ENCODE measurements around the gene RNF213.
"Not testable (repeated sequence)": the region's sequence is repeated elsewhere in the genome, so short reads cannot be mapped to it uniquely, and the experiment has no call there.

GRCh38 chr17:80313946-80314345 is 53.3 kb downstream of the RNF213 start:
- not testable (repeated sequence) for TF ChIP-seq CTCF (IDR thresholded peaks at IDR 0.05; ENCODE audit: insufficient read depth, low read length, poor library complexity, severe bottlenecking); EZH2phosphoT487 (conservative IDR thresholded peaks at IDR 0.05; ENCODE audit: low read length)

Data from SU-DHL-6 (cell line).